GM12891 (cell line): ENCODE data around the gene COQ8B.

Source experiments
- DNase-seq: peaks from one replicate; pipeline ENCODE4 v3.0.0; 2011; ENCODE audit warnings: low spot score; ENCODE audit not compliant: insufficient read length
- FAIRE-seq: peaks from 2 replicates; lab custom pipeline; 2011; peaks lifted over from hg19 to GRCh38; lab: Jason Lieb, UNC
- PAX5 ChIP-seq: IDR thresholded peaks from 2 replicates; pipeline ENCODE4 v1.6.1; 2011; ENCODE audit warnings: low read length, moderate library complexity, mild to moderate bottlenecking; ENCODE audit not compliant: insufficient read depth, severe bottlenecking
- POLR2A ChIP-seq: IDR thresholded peaks from 2 replicates; pipeline ENCODE4 v1.6.1; 2011; ENCODE audit warnings: low read depth, low read length, control low read depth
- POLR2AphosphoS5 ChIP-seq: IDR thresholded peaks from 2 replicates; pipeline ENCODE4 v1.6.1; 2011; ENCODE audit warnings: low read depth, low read length, control low read depth
- POU2F2 ChIP-seq: IDR thresholded peaks from 2 replicates; pipeline ENCODE4 v1.6.1; 2011; ENCODE audit warnings: low read depth, mild to moderate bottlenecking, control low read depth, low read length, moderate library complexity
- SPI1 ChIP-seq: IDR thresholded peaks from 2 replicates; pipeline ENCODE4 v1.6.1; 2011; ENCODE audit warnings: low read depth, low read length, control low read depth
- TAF1 ChIP-seq: IDR thresholded peaks from 2 replicates; pipeline ENCODE4 v1.6.1; 2011; ENCODE audit warnings: low read depth, low read length, control low read depth

The COQ8B gene

GRCh38 chr19:40726279-40726678, 9.6 kb upstream of the COQ8B start:
- no peak for DNase-seq
- TF ChIP-seq TAF1: no peak
- no peak for TF ChIP-seq PAX5
- no peak for FAIRE-seq

GRCh38 chr19:40724855-40725254, 8.2 kb upstream of the COQ8B start:
- no peak for FAIRE-seq
- no peak for DNase-seq
- TF ChIP-seq POU2F2 (no peak), SPI1 (no peak), TAF1 (no peak), POLR2AphosphoS5 (no peak), POLR2A (no peak), PAX5 (no peak)

GRCh38 chr19:40724315-40724714, 7.6 kb upstream of the COQ8B start:
- DNase-seq: no peak
- TF ChIP-seq SPI1 (no peak), POLR2AphosphoS5 (no peak), TAF1 (no peak), POLR2A (no peak), POU2F2 (no peak), PAX5 (no peak)
- FAIRE-seq: no peak

- FAIRE-seq (no peak), DNase-seq (no peak)
- TF ChIP-seq POLR2A (no peak), SPI1 (no peak), POLR2AphosphoS5 (no peak), POU2F2 (no peak), TAF1 (no peak), PAX5 (no peak)
These were observed 7.1 kb upstream of the COQ8B start for GRCh38 chr19:40723661-40724254.

GRCh38 chr19:40721936-40722661, 5.4 kb upstream of the COQ8B start:
- FAIRE-seq (no peak), DNase-seq (no peak)
- no peak for TF ChIP-seq PAX5
- no peak for TF ChIP-seq POU2F2

GRCh38 chr19:40721140-40721486, 4.4 kb upstream of the COQ8B start:
- TF ChIP-seq POLR2A (no peak), TAF1 (no peak), POU2F2 (no peak), POLR2AphosphoS5 (no peak), PAX5 (no peak), SPI1 (no peak)
- FAIRE-seq: no peak
- no peak for DNase-seq

- no peak for TF ChIP-seq TAF1
- DNase-seq: no peak
These were observed 2.8 kb upstream of the COQ8B start for GRCh38 chr19:40719414-40719894.

GRCh38 chr19:40718774-40719391, 2.2 kb upstream of the COQ8B start:
- TF ChIP-seq POLR2A (no peak), SPI1 (no peak), POLR2AphosphoS5 (no peak), POU2F2 (no peak), TAF1 (no peak), PAX5 (no peak)
- DNase-seq (no peak), FAIRE-seq (peak; percentile 9)

More at GRCh38 chr19:40719414-40719894, 2.8 kb upstream of the COQ8B start:
- FAIRE-seq: no peak

- DNase-seq (no peak), FAIRE-seq (no peak)
- no peak for TF ChIP-seq POLR2AphosphoS5
- TF ChIP-seq POU2F2: no peak
- TF ChIP-seq PAX5: no peak
- no peak for TF ChIP-seq SPI1
- TF ChIP-seq POLR2A: no peak
- no peak for TF ChIP-seq TAF1
These were observed 1.4 kb upstream of the COQ8B start for GRCh38 chr19:40717880-40718773.
